ENCODE data around the gene C1S. TPM values are rescaled to one million over a fixed set of nuclear protein-coding genes. Genes with fewer than 3 reads are reported as not detected.
A peak's percentile ranks its signal among the peaks of the same experiment; 100 is the strongest.
"Not testable (repeated sequence)": the region's sequence is repeated elsewhere in the genome, so short reads cannot be mapped to it uniquely, and the experiment has no call there.

C1S gene
- 46.1 to 47.3 TPM (median 46.7 TPM) in 3 replicates for total RNA-seq

- peak in 1 of 2 experiments; percentile 51 for DNase-seq (ENCODE audit: low spot score in 2 of 2, unreplicated experiment in 2 of 2)
- TF ChIP-seq, protein P1, sequence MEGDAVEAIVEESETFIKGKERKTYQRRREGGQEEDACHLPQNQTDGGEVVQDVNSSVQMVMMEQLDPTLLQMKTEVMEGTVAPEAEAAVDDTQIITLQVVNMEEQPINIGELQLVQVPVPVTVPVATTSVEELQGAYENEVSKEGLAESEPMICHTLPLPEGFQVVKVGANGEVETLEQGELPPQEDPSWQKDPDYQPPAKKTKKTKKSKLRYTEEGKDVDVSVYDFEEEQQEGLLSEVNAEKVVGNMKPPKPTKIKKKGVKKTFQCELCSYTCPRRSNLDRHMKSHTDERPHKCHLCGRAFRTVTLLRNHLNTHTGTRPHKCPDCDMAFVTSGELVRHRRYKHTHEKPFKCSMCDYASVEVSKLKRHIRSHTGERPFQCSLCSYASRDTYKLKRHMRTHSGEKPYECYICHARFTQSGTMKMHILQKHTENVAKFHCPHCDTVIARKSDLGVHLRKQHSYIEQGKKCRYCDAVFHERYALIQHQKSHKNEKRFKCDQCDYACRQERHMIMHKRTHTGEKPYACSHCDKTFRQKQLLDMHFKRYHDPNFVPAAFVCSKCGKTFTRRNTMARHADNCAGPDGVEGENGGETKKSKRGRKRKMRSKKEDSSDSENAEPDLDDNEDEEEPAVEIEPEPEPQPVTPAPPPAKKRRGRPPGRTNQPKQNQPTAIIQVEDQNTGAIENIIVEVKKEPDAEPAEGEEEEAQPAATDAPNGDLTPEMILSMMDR (IDR thresholded peaks at IDR 0.05; ENCODE audit: unreplicated experiment) = peak; percentile 45
- H3K36me3 Mint-ChIP-seq = no peaks in the 10 kb centered on the region
- peak within 1 kb of the TSS; percentile 93 for H3K27ac Mint-ChIP-seq
- no peaks in the 10 kb centered on the region for H3K9me3 Mint-ChIP-seq
- H3K27me3 Mint-ChIP-seq (ENCODE audit: low read depth) = no peaks in the 10 kb centered on the region
- H3K4me1 Mint-ChIP-seq = peaks cover 11% of the 10 kb centered on the region
- H3K4me3 Mint-ChIP-seq = peak within 1 kb of the TSS; percentile 62
These were observed at the start of gene C1S for GRCh38 chr12:7060353-7060954. C1S (plus strand) TSS chr12:7060718; CDS start chr12:7061913, 1,195 bp downstream.

DNA sequence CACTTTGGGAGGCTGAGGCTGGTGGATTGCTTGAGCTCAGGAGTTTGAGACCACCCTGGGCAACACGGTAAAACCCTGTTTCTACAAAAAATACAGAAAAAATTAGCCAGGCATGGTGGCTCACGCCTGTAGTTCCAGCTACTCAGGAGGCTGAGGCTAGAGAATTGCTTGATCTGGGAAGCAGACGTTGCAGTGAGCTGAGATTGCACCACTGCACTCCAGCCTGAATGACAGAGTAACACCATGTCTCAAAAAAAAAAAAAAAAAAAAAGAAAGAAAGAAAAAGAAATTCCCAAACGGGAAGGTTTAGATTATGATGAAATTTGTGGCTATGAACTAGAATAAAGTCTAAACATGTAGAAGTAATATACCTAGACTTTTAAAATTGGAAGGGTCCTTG is 49.1 kb upstream of the C1S start:
- not testable (repeated sequence) for H3K4me1 Mint-ChIP-seq; DNase-seq (ENCODE audit: low spot score in 2 of 2, unreplicated experiment in 2 of 2); H3K27ac Mint-ChIP-seq; H3K27me3 Mint-ChIP-seq (ENCODE audit: low read depth); H3K36me3 Mint-ChIP-seq; H3K9me3 Mint-ChIP-seq; H3K4me3 Mint-ChIP-seq

GRCh38 chr12:7012024-7012607 is 48.4 kb upstream of the C1S start:
- no peak for DNase-seq (ENCODE audit: low spot score in 2 of 2, unreplicated experiment in 2 of 2)
- H3K9me3 Mint-ChIP-seq = no peaks in the 10 kb centered on the region
- H3K27me3 Mint-ChIP-seq (ENCODE audit: low read depth) = no peaks in the 10 kb centered on the region
- peaks cover 9% of the 10 kb centered on the region for H3K4me1 Mint-ChIP-seq
- no peak overlapping the region for H3K4me3 Mint-ChIP-seq
- H3K27ac Mint-ChIP-seq = no peak overlapping the region
- H3K36me3 Mint-ChIP-seq = peaks cover 7% of the 10 kb centered on the region
- TF ChIP-seq, protein P1 (IDR thresholded peaks at IDR 0.05; ENCODE audit: unreplicated experiment) = no peak

DNA sequence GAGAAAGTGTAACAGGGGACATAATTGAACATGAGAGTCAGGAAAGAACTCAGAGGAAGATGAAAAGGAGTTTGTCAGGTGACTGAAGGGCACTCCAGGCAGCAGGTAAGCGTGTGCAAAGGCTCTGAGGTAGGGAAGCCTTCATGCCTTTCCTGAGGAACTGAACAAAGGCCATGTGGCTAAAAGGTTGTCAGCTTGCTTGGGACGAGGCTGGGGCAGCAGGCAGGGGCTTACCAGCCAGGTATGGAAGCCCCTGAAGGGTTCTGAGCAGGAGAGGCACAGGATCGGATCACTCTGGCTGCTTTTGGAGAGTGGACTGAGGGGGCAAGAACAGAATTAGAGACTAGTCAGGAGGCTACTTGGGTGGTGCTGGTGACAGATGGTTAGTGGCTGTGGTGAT is 47.4 kb upstream of the C1S start:
- TF ChIP-seq, protein P1 (IDR thresholded peaks at IDR 0.05; ENCODE audit: unreplicated experiment) = no peak
- peaks cover 17% of the 10 kb centered on the region for H3K4me1 Mint-ChIP-seq
- no peak overlapping the region for H3K4me3 Mint-ChIP-seq
- DNase-seq (ENCODE audit: low spot score in 2 of 2, unreplicated experiment in 2 of 2) = no peak
- H3K36me3 Mint-ChIP-seq = peaks cover 5% of the 10 kb centered on the region
- H3K27ac Mint-ChIP-seq = no peak overlapping the region
- H3K27me3 Mint-ChIP-seq (ENCODE audit: low read depth) = no peaks in the 10 kb centered on the region
- H3K9me3 Mint-ChIP-seq = no peaks in the 10 kb centered on the region

GRCh38 chr12:7015555-7016370 is 44.8 kb upstream of the C1S start:
- DNase-seq (ENCODE audit: low spot score in 2 of 2, unreplicated experiment in 2 of 2) = no peak
- Mint-ChIP-seq H3K4me1 (peaks cover 26% of the 10 kb centered on the region), H3K27ac (no peak overlapping the region), H3K9me3 (no peaks in the 10 kb centered on the region), H3K4me3 (no peak overlapping the region), H3K27me3 (ENCODE audit: low read depth) (no peaks in the 10 kb centered on the region), H3K36me3 (no peaks in the 10 kb centered on the region)
- TF ChIP-seq, protein P1 (IDR thresholded peaks at IDR 0.05; ENCODE audit: unreplicated experiment) = no peak
